ENCODE results near the gene CAMK2G.
"Not testable (repeated sequence)": the region's sequence is repeated elsewhere in the genome, so short reads cannot be mapped to it uniquely, and the experiment has no call there.

Gene CAMK2G

GRCh38 chr10:73874267-73875138, at the start of gene CAMK2G:
Gene CAMK2G (minus strand): TSS chr10:73874555. CDS start chr10:73874461, 94 bp downstream.
- H3K4me3 ChIP-seq (ENCODE audit: low read depth, low read length) = peak within 1 kb of the TSS; percentile 73

GRCh38 chr10:73922864-73923133, 48.4 kb upstream of the CAMK2G start:
- H3K4me3 ChIP-seq (ENCODE audit: low read depth, low read length) = no peak overlapping the region

GRCh38 chr10:73922007-73922863, 47.9 kb upstream of the CAMK2G start:
- no peak overlapping the region for H3K4me3 ChIP-seq (ENCODE audit: low read depth, low read length)

GRCh38 chr10:73920089-73920488, 45.7 kb upstream of the CAMK2G start:
- H3K4me3 ChIP-seq (ENCODE audit: low read depth, low read length) = no peak overlapping the region

GRCh38 chr10:73919481-73919880, 45.1 kb upstream of the CAMK2G start:
- not testable (repeated sequence) for H3K4me3 ChIP-seq (ENCODE audit: low read depth, low read length)

- no peak overlapping the region for H3K4me3 ChIP-seq (ENCODE audit: low read depth, low read length)
Measured at GRCh38 chr10:73917566-73918305, 43.4 kb upstream of the CAMK2G start.

- H3K4me3 ChIP-seq (ENCODE audit: low read depth, low read length) = no peak overlapping the region
Measured at GRCh38 chr10:73916761-73917470, 42.6 kb upstream of the CAMK2G start.

- H3K4me3 ChIP-seq (ENCODE audit: low read depth, low read length) = no peak overlapping the region
Measured at GRCh38 chr10:73915206-73915851, 41.0 kb upstream of the CAMK2G start.

- H3K4me3 ChIP-seq (ENCODE audit: low read depth, low read length) = no peak overlapping the region
Measured at GRCh38 chr10:73914036-73914435, 39.7 kb upstream of the CAMK2G start.

- H3K4me3 ChIP-seq (ENCODE audit: low read depth, low read length) = peak overlapping the region; percentile 47
Measured at GRCh38 chr10:73911553-73912004, 37.2 kb upstream of the CAMK2G start.

- peak within 1 kb of the TSS; percentile 47 for H3K4me3 ChIP-seq (ENCODE audit: low read depth, low read length)
Measured at GRCh38 chr10:73910764-73911552, 36.6 kb upstream of the CAMK2G start, which contains the start of gene PLAU. Gene PLAU (plus strand): TSS chr10:73911132. CDS start chr10:73911556, 424 bp downstream.

- peak overlapping the region; percentile 47 for H3K4me3 ChIP-seq (ENCODE audit: low read depth, low read length)
Measured at GRCh38 chr10:73910401-73910763, 36.0 kb upstream of the CAMK2G start.

- no peak overlapping the region for H3K4me3 ChIP-seq (ENCODE audit: low read depth, low read length)
Measured at GRCh38 chr10:73909540-73910115, 35.3 kb upstream of the CAMK2G start.

GRCh38 chr10:73908853-73909539, 34.6 kb upstream of the CAMK2G start:
- no peak overlapping the region for H3K4me3 ChIP-seq (ENCODE audit: low read depth, low read length)

- H3K4me3 ChIP-seq (ENCODE audit: low read depth, low read length) = no peak overlapping the region
Measured at GRCh38 chr10:73907841-73908517, 33.6 kb upstream of the CAMK2G start.

- no peak overlapping the region for H3K4me3 ChIP-seq (ENCODE audit: low read depth, low read length)
Measured at GRCh38 chr10:73906524-73907447, 32.4 kb upstream of the CAMK2G start.

All from iPS-11a (cell line).